Measurements from ENCODE around the gene ZNF394. TPM values are rescaled to one million over a fixed set of nuclear protein-coding genes. Genes with fewer than 3 reads are reported as not detected.

ZNF394 gene
- total and polyA plus RNA-seq, 9 of the 15 experiments (the other 6 are each of a cell fraction or from before 2014, with no cell fraction given) = 2.9 to 32.2 (median 24.2) TPM

DNA sequence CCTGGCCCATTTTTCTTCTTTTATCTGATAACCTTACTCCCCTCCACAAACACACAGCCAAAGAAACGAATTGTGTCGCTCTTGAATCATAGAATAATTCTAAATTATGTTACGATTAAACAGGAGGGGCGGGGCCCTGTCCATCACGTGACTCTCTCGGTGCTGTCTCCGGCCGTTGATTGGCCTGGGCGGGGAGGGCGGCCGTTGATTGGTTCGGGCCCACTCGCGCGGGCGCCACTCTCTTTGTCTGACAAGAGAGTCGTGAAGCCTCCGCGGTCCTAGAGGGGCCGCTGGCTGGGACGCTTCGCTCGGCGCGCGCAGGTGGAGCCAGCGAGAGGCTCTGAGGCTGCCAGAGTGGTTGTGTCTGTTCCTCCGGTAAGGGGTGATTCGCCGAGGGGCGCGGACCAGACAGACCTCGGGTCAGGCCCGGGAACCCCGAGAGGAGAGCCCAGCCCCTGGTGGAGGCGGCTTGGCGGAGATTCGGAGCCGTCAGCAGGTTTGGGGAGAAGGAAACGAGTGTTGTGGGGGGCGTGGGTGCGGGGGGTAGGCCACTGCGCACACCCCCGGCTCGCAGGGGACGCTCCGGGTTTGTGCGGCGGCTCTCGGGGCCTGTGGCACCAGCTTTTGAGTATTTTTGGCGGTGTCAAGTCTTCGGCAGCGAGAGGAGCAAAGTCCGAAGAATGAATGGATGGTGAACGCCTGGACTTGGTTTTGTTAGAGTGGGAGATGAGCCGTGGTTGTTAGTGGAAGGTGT, 27.3 kb downstream of the ZNF394 start, which contains the start of gene ZNF789 (continued):
- TF ChIP-seq HMGN3 (IDR thresholded peaks at IDR 0.05; ENCODE audit: borderline replicate concordance, extremely low read depth, insufficient read length, low read depth, low read length) (peak; percentile 82), ZNF232 (CRISPR knock-in tag; IDR thresholded peaks at IDR 0.05) (0 out of 2 replicates have a peak, but pooled peaks have one; percentile 35), CHD1 (IDR thresholded peaks at IDR 0.05; ENCODE audit: low read length) (peak; percentile 73), CCNT2 (IDR thresholded peaks at IDR 0.05; ENCODE audit: borderline replicate concordance, extremely low read depth, insufficient read length, low read depth, low read length) (peak; percentile 89), NCOR1 (IDR thresholded peaks at IDR 0.05) (0 out of 2 replicates have a peak, but pooled peaks have one; percentile 31), BRCA1 (IDR thresholded peaks at IDR 0.05) (no peak), BRCA1 (CRISPR knock-in tag; IDR thresholded peaks at IDR 0.05) (no peak), EWSR1 (IDR thresholded peaks at IDR 0.05; ENCODE audit: borderline replicate concordance, low read depth, partially characterized antibody) (no peak), POLR2G (IDR thresholded peaks at IDR 0.05; ENCODE audit: low read depth, low read length) (peak; percentile 98), ELF4 (CRISPR knock-in tag; IDR thresholded peaks at IDR 0.05) (peak; percentile 40; the same call in 1 of the 2 replicates), L3MBTL2 (IDR thresholded peaks at IDR 0.05) (peak; percentile 74), JUN (IDR thresholded peaks at IDR 0.05; ENCODE audit: borderline replicate concordance, low read depth, low read length) (peak; percentile 50; the same call in 1 of the 2 replicates), JUN (CRISPR knock-in tag; IDR thresholded peaks at IDR 0.05; ENCODE audit: borderline replicate concordance) (no peak), ZNF384 (IDR thresholded peaks at IDR 0.05; ENCODE audit: low read depth, low read length) (0 out of 2 replicates have a peak, but pooled peaks have one; percentile 31)
- TF ChIP-seq, protein P1, sequence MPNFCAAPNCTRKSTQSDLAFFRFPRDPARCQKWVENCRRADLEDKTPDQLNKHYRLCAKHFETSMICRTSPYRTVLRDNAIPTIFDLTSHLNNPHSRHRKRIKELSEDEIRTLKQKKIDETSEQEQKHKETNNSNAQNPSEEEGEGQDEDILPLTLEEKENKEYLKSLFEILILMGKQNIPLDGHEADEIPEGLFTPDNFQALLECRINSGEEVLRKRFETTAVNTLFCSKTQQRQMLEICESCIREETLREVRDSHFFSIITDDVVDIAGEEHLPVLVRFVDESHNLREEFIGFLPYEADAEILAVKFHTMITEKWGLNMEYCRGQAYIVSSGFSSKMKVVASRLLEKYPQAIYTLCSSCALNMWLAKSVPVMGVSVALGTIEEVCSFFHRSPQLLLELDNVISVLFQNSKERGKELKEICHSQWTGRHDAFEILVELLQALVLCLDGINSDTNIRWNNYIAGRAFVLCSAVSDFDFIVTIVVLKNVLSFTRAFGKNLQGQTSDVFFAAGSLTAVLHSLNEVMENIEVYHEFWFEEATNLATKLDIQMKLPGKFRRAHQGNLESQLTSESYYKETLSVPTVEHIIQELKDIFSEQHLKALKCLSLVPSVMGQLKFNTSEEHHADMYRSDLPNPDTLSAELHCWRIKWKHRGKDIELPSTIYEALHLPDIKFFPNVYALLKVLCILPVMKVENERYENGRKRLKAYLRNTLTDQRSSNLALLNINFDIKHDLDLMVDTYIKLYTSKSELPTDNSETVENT (CRISPR knock-in tag; IDR thresholded peaks at IDR 0.05) = peak; percentile 99
- TF ChIP-seq, protein P2, sequence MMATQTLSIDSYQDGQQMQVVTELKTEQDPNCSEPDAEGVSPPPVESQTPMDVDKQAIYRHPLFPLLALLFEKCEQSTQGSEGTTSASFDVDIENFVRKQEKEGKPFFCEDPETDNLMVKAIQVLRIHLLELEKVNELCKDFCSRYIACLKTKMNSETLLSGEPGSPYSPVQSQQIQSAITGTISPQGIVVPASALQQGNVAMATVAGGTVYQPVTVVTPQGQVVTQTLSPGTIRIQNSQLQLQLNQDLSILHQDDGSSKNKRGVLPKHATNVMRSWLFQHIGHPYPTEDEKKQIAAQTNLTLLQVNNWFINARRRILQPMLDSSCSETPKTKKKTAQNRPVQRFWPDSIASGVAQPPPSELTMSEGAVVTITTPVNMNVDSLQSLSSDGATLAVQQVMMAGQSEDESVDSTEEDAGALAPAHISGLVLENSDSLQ (IDR thresholded peaks at IDR 0.05) = peak; percentile 97
- TF ChIP-seq, protein P3, sequence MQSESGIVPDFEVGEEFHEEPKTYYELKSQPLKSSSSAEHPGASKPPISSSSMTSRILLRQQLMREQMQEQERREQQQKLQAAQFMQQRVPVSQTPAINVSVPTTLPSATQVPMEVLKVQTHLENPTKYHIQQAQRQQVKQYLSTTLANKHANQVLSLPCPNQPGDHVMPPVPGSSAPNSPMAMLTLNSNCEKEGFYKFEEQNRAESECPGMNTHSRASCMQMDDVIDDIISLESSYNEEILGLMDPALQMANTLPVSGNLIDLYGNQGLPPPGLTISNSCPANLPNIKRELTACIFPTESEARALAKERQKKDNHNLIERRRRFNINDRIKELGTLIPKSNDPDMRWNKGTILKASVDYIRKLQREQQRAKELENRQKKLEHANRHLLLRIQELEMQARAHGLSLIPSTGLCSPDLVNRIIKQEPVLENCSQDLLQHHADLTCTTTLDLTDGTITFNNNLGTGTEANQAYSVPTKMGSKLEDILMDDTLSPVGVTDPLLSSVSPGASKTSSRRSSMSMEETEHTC (IDR thresholded peaks at IDR 0.05) = peak; percentile 51; the same call in 1 of the 2 replicates
- TF ChIP-seq, protein P4, sequence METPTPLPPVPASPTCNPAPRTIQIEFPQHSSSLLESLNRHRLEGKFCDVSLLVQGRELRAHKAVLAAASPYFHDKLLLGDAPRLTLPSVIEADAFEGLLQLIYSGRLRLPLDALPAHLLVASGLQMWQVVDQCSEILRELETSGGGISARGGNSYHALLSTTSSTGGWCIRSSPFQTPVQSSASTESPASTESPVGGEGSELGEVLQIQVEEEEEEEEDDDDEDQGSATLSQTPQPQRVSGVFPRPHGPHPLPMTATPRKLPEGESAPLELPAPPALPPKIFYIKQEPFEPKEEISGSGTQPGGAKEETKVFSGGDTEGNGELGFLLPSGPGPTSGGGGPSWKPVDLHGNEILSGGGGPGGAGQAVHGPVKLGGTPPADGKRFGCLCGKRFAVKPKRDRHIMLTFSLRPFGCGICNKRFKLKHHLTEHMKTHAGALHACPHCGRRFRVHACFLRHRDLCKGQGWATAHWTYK (CRISPR knock-in tag; IDR thresholded peaks at IDR 0.05) = peak; percentile 68; the same call in 1 of the 2 replicates
- TF ChIP-seq, protein P5, sequence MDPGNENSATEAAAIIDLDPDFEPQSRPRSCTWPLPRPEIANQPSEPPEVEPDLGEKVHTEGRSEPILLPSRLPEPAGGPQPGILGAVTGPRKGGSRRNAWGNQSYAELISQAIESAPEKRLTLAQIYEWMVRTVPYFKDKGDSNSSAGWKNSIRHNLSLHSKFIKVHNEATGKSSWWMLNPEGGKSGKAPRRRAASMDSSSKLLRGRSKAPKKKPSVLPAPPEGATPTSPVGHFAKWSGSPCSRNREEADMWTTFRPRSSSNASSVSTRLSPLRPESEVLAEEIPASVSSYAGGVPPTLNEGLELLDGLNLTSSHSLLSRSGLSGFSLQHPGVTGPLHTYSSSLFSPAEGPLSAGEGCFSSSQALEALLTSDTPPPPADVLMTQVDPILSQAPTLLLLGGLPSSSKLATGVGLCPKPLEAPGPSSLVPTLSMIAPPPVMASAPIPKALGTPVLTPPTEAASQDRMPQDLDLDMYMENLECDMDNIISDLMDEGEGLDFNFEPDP (CRISPR knock-in tag; IDR thresholded peaks at IDR 0.05) = no peak

All from K562 (cell line).